HG02943 (cell line): ENCODE results near the gene OR6T1.

ENCODE experiments used
- ATAC-seq: cut with Tn5 transposase; IDR thresholded peaks from one replicate; pipeline ENCODE4 v1.9.1; 2021; ENCODE audit warnings: mild to moderate bottlenecking, low read depth, moderate library complexity; ENCODE audit not compliant: unreplicated experiment

Gene OR6T1

DNA sequence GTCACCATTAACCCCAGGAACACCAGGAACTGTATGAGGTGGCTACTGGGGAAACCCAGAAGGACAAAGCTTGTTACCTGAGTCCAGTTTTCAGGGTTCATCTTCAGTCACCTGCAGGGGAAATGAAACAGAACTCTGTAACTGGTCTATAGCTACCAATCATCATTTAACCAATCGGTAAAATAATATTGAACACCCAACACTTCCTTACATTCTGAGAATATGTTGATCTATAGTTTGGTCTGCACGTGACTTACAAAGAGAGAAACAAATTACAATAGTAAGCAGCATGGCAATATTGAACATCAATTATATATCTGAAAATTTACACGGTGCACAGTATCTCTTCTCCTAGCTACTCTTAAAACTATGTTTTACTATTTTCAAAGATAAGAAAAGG, at the start of gene OR6T1:
OR6T1 (minus strand) TSS at position 101 of the 400 bp plus-strand sequence; CDS start at position 101, 0 bp downstream.
- ATAC-seq = no peak

- ATAC-seq = no peak
Observed at GRCh38 chr11:123979311-123979710, 35.7 kb upstream of the OR6T1 start.

GRCh38 chr11:123977731-123978347, 34.2 kb upstream of the OR6T1 start, which contains the start of gene OR10S1:
Gene OR10S1, minus strand, starts transcription at chr11:123977781. Its CDS starts 117 bp downstream, at chr11:123977664.
- ATAC-seq = no peak

- no peak for ATAC-seq
Observed at GRCh38 chr11:123976770-123977560, 33.3 kb upstream of the OR6T1 start.

DNA sequence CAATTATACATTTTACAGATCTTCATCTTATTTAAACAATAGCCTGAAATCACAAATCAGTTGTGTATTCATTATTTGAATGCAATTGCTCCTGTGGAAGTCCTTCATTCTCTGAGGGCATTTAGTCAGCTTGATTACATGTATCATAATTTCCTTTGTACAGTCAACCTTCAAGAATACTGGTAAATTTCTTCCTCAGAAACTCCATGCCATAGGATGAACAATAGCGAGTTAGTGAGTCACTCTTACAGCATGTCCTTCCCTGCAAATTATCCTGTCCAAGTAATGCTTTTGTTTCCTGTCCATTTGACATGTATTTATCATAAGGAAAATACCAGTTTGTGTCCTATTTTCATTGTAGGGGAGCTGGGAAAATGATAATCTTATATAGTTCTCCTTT, 30.2 kb upstream of the OR6T1 start:
- ATAC-seq = no peak

DNA sequence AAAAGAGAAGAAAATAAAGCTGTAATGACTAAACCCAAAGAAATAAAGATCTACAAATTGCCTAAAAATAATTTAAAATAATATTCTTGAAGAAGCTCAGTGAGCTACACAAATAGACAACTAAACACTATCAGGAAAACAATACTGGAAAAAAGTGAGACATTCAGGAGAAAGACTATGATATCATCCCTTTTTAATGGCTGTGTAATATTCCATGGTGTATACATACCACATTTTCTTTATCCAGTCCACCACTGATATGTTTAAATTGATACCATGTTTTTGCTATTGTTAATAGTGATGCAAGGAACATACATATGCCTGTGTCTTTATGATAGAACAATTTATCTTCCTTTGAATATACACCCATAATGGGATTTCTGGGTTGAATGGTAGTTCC, 13.1 kb upstream of the OR6T1 start:
- no peak for ATAC-seq

- no peak for ATAC-seq
Observed at GRCh38 chr11:123945132-123945531, 1.5 kb upstream of the OR6T1 start.

DNA sequence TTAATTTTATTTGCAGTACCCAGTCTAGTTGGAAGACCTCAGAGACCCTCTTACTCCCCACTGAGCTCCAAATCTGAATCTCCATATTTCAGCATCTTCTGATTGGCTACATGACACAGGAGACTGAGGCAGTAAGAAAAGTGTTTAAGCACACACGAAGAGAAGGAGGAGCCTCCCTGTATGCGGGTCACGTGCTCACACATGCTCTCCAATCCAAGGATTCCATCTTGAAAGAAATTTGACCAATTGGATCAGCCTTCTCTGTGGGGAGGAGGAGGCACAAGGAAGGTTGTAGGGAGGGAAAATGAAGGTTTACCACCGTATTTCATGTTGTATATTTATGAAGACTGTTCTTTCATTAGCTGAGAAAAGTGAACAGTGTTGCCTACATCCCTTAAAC, 1.2 kb downstream of the OR6T1 start:
- no peak for ATAC-seq

DNA sequence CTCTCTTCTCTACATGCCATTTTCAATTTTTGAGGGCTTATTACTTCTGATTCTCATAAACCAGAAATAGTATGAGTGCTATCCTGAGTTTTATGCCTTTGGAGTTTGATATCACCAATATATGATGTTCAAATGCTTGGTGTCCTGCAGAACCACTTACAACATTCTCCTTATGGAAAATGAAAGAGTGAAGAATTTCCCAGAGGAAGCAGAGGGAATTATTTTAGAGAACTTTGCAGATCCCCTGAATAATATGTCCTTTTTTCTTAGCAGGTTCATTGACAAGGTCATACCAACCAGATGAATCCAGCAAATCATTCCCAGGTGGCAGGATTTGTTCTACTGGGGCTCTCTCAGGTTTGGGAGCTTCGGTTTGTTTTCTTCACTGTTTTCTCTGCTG, 4.3 kb downstream of the OR6T1 start, which contains the start of gene OR4D5:
OR4D5 (plus strand) TSS at position 301 of the 400 bp plus-strand sequence; CDS start at position 301, 0 bp downstream.
- ATAC-seq = no peak

GRCh38 chr11:123924027-123924426, 19.6 kb downstream of the OR6T1 start:
- no peak for ATAC-seq

DNA sequence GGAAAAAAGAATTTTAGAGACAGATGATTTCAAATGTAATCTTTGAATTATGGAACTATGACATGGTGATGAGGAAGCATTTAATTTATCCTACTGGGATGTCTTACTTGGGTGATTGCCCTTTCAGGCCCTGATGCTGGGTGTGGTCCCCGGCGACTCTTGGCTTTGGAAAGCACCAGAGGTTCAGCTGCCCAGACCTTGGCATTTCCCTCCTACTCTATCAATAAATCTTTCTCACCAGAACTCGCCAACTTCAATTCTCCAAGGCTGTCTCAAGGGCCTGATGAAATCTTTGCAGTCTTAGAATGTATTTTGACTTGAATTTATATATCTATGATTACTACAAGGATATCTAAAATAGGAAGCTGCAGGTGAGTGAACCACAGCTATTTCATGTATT, 22.7 kb downstream of the OR6T1 start:
- no peak for ATAC-seq

DNA sequence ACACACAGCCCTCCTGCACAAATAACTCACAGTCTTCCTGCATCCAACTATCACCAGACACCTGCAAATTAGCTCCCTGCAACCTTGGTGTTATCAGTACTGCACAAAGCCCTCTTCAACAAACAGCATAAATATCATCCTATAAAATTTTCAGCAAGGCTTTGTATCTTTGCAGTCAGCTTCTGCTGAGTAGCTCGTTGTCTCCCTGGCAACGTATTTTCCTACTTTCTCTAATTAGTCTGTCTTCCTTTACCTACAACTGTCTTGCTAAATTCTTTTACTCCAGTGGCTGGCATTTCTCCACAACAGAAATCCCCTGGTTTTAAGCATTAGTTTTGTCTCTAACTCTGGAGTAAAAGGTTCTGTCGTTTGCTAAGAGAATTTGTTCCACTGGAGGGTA, 37.8 kb downstream of the OR6T1 start:
- no peak for ATAC-seq

- no peak for ATAC-seq
Observed at GRCh38 chr11:123904932-123905331, 38.7 kb downstream of the OR6T1 start.

DNA sequence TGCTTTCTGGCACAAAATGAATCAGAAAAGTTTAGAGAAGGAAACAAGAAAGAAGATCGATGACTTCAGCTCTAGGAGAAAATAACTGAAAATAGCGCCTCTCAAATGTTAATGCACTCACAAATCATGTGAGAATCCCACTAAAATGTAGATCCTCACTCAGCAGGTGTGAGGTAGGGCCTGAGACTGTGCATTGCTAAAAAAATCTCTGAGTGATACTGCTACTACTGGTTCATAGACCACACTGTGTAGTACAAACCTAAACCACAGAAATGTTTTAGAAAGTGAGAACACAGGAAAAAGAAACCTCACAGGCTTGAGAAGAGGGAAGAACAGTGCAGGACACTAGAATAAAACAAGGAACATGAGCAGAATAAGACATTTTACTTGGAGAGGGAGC, 39.7 kb downstream of the OR6T1 start:
- ATAC-seq = no peak

DNA sequence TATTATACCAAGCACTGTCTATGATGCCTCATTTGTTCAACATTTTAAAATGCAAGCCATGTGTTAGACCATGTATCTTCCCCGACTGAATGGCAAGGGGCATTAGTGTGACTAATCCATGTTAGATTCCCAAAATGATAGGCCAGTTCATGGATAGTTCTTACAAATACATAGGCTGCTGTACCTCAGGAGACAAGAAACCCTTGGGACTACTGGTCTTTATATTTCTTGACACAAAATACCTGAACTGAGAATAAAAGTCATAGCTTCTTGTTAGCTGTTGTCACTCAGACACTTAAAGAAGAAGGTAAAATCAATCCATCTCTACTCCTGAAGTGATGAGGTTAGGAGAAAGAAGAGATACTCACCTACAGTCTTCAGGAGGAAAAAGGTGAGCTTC, 41.8 kb downstream of the OR6T1 start, which contains the start of gene OR8D4:
OR8D4 (plus strand) TSS at position 301 of the 400 bp plus-strand sequence. CDS start 4,265 bp downstream, outside the sequence.
- ATAC-seq = no peak

DNA sequence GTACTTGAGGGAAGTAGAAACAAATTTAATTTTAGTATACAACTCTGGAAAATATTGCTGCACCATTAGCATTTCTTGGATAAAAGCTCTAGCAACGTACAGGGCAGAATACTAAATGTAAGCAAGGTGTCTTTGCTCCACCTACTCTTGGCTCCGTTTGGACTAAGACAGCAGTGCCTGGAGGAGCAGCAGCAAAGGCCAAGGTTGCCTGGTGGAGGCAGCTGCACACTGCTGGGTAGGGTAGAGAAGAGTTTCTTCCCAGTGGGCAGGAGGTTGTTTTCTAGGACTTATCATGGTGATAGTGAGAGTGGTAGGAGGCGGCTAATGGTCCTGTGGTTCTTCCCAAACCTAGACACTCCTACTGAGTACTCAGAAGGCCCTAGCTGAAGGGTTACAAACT, 43.8 kb downstream of the OR6T1 start:
- ATAC-seq = no peak
